ENCODE measurements around the gene RTN4.

Gene RTN4

DNA sequence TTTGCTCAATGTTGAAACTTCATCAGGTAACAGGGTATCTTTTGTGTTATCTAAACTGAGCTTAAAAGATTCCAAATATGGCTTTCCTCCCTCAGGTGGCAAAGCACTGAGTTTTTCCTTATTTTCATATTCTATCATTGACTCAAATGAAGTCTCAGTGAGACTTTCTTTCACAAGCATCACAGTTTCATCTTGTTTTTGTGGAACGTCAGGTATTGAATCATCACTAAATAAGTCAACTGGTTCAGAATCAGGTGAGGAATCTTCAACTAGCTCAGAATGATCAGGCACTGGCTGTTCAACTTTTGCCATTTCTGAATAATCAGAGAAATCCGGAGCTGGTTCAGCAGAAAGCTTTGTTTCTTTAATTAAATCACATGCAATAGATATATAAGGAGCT, 24.6 kb downstream of the RTN4 start:
- Histone ChIP-seq H3K4me3 (ENCODE audit: low read length in 2 of 2) (no peak overlapping the region), H3K27me3 (ENCODE audit: control insufficient read depth in 2 of 2, insufficient read depth in 2 of 2, low read length in 2 of 2) (no peaks in the 10 kb centered on the region), H3K4me1 (ENCODE audit: control insufficient read depth in 2 of 2, insufficient read depth in 2 of 2, low read length in 2 of 2) (no peaks in the 10 kb centered on the region), H3K27ac (ENCODE audit: low read depth in 2 of 2, low read length in 2 of 2) (no peak overlapping the region), H3K36me3 (ENCODE audit: control insufficient read depth in 2 of 2, insufficient read depth in 2 of 2, low read length in 2 of 2) (peaks cover 0 to 3% of the 10 kb centered on the region in 2 donors), H3K9ac (ENCODE audit: low read depth in 1 of 2, low read length in 2 of 2) (no peak overlapping the region), H3K9me3 (ENCODE audit: control insufficient read depth in 2 of 2, low read length in 2 of 2) (no peaks in the 10 kb centered on the region)

- peaks cover 0 to 3% of the 10 kb centered on the region in 2 donors for H3K36me3 ChIP-seq (ENCODE audit: control insufficient read depth in 2 of 2, insufficient read depth in 2 of 2, low read length in 2 of 2)
- H3K4me3 ChIP-seq (ENCODE audit: low read length in 2 of 2) = no peak overlapping the region
- no peaks in the 10 kb centered on the region for H3K9me3 ChIP-seq (ENCODE audit: control insufficient read depth in 2 of 2, low read length in 2 of 2)
- no peak overlapping the region for H3K9ac ChIP-seq (ENCODE audit: low read depth in 1 of 2, low read length in 2 of 2)
- H3K27ac ChIP-seq (ENCODE audit: low read depth in 2 of 2, low read length in 2 of 2) = no peak overlapping the region
- no peaks in the 10 kb centered on the region for H3K27me3 ChIP-seq (ENCODE audit: control insufficient read depth in 2 of 2, insufficient read depth in 2 of 2, low read length in 2 of 2)
- no peaks in the 10 kb centered on the region for H3K4me1 ChIP-seq (ENCODE audit: control insufficient read depth in 2 of 2, insufficient read depth in 2 of 2, low read length in 2 of 2)
These were observed 25.2 kb downstream of the RTN4 start for GRCh38 chr2:55025082-55025481.

DNA sequence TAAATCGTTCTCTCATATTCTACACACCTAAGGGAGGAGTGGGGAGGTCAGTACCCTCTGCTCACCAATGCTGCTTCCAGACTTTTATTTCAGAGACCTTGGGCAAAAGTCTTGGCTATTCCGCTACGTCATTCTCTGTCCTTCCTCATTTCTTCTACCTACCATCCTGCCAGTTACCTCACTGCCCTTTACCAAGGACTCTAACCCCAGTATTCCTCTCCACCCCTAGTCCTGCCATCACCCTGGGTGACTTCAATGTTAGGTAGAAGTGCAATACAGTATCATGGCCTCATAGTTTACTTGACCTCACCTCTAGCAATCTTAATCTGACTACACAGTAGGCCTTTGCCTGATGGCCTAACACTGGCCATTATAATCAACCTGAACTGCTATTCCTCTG, 27.8 kb downstream of the RTN4 start:
- H3K27ac ChIP-seq (ENCODE audit: low read depth in 2 of 2, low read length in 2 of 2) = no peak overlapping the region
- H3K9ac ChIP-seq (ENCODE audit: low read depth in 1 of 2, low read length in 2 of 2) = no peak overlapping the region
- H3K9me3 ChIP-seq (ENCODE audit: control insufficient read depth in 2 of 2, low read length in 2 of 2) = no peaks in the 10 kb centered on the region
- no peak overlapping the region for H3K4me3 ChIP-seq (ENCODE audit: low read length in 2 of 2)
- H3K4me1 ChIP-seq (ENCODE audit: control insufficient read depth in 2 of 2, insufficient read depth in 2 of 2, low read length in 2 of 2) = no peaks in the 10 kb centered on the region
- H3K36me3 ChIP-seq (ENCODE audit: control insufficient read depth in 2 of 2, insufficient read depth in 2 of 2, low read length in 2 of 2) = peaks cover 0 to 3% of the 10 kb centered on the region in 2 donors
- no peaks in the 10 kb centered on the region for H3K27me3 ChIP-seq (ENCODE audit: control insufficient read depth in 2 of 2, insufficient read depth in 2 of 2, low read length in 2 of 2)

- Histone ChIP-seq H3K9me3 (ENCODE audit: control insufficient read depth in 2 of 2, low read length in 2 of 2) (no peaks in the 10 kb centered on the region), H3K9ac (ENCODE audit: low read depth in 1 of 2, low read length in 2 of 2) (no peak overlapping the region), H3K27ac (ENCODE audit: low read depth in 2 of 2, low read length in 2 of 2) (peak overlapping the region in 1 of 2 donors; percentile 44), H3K4me3 (ENCODE audit: low read length in 2 of 2) (no peak overlapping the region), H3K27me3 (ENCODE audit: control insufficient read depth in 2 of 2, insufficient read depth in 2 of 2, low read length in 2 of 2) (no peaks in the 10 kb centered on the region), H3K36me3 (ENCODE audit: control insufficient read depth in 2 of 2, insufficient read depth in 2 of 2, low read length in 2 of 2) (no peaks in the 10 kb centered on the region), H3K4me1 (ENCODE audit: control insufficient read depth in 2 of 2, insufficient read depth in 2 of 2, low read length in 2 of 2) (peaks cover 1 to 4% of the 10 kb centered on the region in 2 donors)
These were observed 30.6 kb downstream of the RTN4 start for GRCh38 chr2:55019526-55020258.

DNA sequence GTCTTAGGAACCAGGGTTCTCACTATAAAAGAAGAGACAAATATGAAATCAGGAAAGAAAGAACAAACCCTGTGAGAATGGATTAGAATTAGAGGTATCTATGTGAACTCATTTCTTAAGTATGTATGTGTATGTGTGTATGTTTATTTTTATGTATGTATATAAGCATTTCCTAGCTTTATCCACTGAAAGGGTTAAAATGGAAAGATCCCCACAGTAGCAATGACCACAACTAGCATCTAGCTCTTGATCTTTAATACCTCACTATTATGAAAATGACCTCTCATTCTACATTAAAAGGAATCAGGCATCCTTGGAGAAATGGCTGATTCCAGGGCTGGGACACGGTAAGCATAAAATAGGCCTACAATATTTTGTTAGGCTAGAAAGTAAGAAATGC, 31.6 kb downstream of the RTN4 start:
- H3K27ac ChIP-seq (ENCODE audit: low read depth in 2 of 2, low read length in 2 of 2) = no peak overlapping the region
- no peak overlapping the region for H3K9ac ChIP-seq (ENCODE audit: low read depth in 1 of 2, low read length in 2 of 2)
- H3K9me3 ChIP-seq (ENCODE audit: control insufficient read depth in 2 of 2, low read length in 2 of 2) = no peaks in the 10 kb centered on the region
- H3K27me3 ChIP-seq (ENCODE audit: control insufficient read depth in 2 of 2, insufficient read depth in 2 of 2, low read length in 2 of 2) = no peaks in the 10 kb centered on the region
- peaks cover 2 to 11% of the 10 kb centered on the region in 2 donors for H3K4me1 ChIP-seq (ENCODE audit: control insufficient read depth in 2 of 2, insufficient read depth in 2 of 2, low read length in 2 of 2)
- H3K36me3 ChIP-seq (ENCODE audit: control insufficient read depth in 2 of 2, insufficient read depth in 2 of 2, low read length in 2 of 2) = no peaks in the 10 kb centered on the region
- no peak overlapping the region for H3K4me3 ChIP-seq (ENCODE audit: low read length in 2 of 2)

GRCh38 chr2:55017880-55018279, 32.4 kb downstream of the RTN4 start:
- Histone ChIP-seq H3K9ac (ENCODE audit: low read depth in 1 of 2, low read length in 2 of 2) (no peak overlapping the region), H3K27ac (ENCODE audit: low read depth in 2 of 2, low read length in 2 of 2) (no peak overlapping the region), H3K27me3 (ENCODE audit: control insufficient read depth in 2 of 2, insufficient read depth in 2 of 2, low read length in 2 of 2) (no peaks in the 10 kb centered on the region), H3K9me3 (ENCODE audit: control insufficient read depth in 2 of 2, low read length in 2 of 2) (no peaks in the 10 kb centered on the region), H3K36me3 (ENCODE audit: control insufficient read depth in 2 of 2, insufficient read depth in 2 of 2, low read length in 2 of 2) (no peaks in the 10 kb centered on the region), H3K4me3 (ENCODE audit: low read length in 2 of 2) (no peak overlapping the region), H3K4me1 (ENCODE audit: control insufficient read depth in 2 of 2, insufficient read depth in 2 of 2, low read length in 2 of 2) (peaks cover 6 to 17% of the 10 kb centered on the region in 2 donors)

DNA sequence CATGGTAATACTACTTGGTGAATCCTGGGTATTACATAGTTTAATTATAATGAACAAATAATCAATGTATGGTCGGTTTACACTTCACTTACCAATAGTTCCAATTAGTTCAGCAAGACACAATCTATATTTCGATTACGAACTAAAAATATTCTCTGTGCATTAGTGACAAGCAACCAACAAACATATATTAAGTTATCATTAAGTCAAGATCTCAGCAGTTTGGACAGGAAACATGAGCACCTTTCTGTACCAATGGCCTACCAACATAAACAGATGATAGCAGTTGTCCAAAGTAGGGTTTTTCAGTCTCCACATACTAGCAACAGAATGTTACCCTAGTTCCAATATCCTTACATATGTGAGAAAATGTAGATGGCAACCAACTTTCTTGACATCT, 32.8 kb downstream of the RTN4 start:
- H3K27ac ChIP-seq (ENCODE audit: low read depth in 2 of 2, low read length in 2 of 2) = no peak overlapping the region
- H3K9me3 ChIP-seq (ENCODE audit: control insufficient read depth in 2 of 2, low read length in 2 of 2) = no peaks in the 10 kb centered on the region
- no peaks in the 10 kb centered on the region for H3K36me3 ChIP-seq (ENCODE audit: control insufficient read depth in 2 of 2, insufficient read depth in 2 of 2, low read length in 2 of 2)
- H3K9ac ChIP-seq (ENCODE audit: low read depth in 1 of 2, low read length in 2 of 2) = no peak overlapping the region
- peaks cover 10 to 21% of the 10 kb centered on the region in 2 donors for H3K4me1 ChIP-seq (ENCODE audit: control insufficient read depth in 2 of 2, insufficient read depth in 2 of 2, low read length in 2 of 2)
- no peak overlapping the region for H3K4me3 ChIP-seq (ENCODE audit: low read length in 2 of 2)
- H3K27me3 ChIP-seq (ENCODE audit: control insufficient read depth in 2 of 2, insufficient read depth in 2 of 2, low read length in 2 of 2) = no peaks in the 10 kb centered on the region

GRCh38 chr2:55014962-55015939, 35.0 kb downstream of the RTN4 start:
- no peak overlapping the region for H3K9ac ChIP-seq (ENCODE audit: low read depth in 1 of 2, low read length in 2 of 2)
- peaks cover 24 to 37% of the 10 kb centered on the region in 2 donors for H3K4me1 ChIP-seq (ENCODE audit: control insufficient read depth in 2 of 2, insufficient read depth in 2 of 2, low read length in 2 of 2)
- no peaks in the 10 kb centered on the region for H3K27me3 ChIP-seq (ENCODE audit: control insufficient read depth in 2 of 2, insufficient read depth in 2 of 2, low read length in 2 of 2)
- H3K36me3 ChIP-seq (ENCODE audit: control insufficient read depth in 2 of 2, insufficient read depth in 2 of 2, low read length in 2 of 2) = no peaks in the 10 kb centered on the region
- H3K4me3 ChIP-seq (ENCODE audit: low read length in 2 of 2) = no peak overlapping the region
- no peaks in the 10 kb centered on the region for H3K9me3 ChIP-seq (ENCODE audit: control insufficient read depth in 2 of 2, low read length in 2 of 2)
- no peak overlapping the region for H3K27ac ChIP-seq (ENCODE audit: low read depth in 2 of 2, low read length in 2 of 2)

DNA sequence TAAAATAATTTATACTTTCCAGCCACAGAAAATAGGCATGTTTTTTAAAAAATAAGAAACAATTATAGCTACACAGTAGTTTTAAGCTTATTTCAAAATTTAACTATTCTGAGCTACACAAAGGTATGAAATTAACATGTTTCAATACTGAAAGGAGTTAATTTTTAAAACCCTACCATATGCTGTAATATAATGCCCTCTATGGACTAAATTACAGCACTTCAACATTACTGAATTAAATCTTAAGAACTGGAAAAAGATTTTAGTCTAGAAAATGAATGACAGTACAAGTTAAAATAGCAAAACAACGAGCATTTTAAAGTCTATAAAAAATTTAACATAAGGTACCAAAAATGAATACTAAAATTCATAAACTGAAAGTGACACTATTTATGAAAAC, 36.3 kb downstream of the RTN4 start:
- Histone ChIP-seq H3K27me3 (ENCODE audit: control insufficient read depth in 2 of 2, insufficient read depth in 2 of 2, low read length in 2 of 2) (no peaks in the 10 kb centered on the region), H3K9ac (ENCODE audit: low read depth in 1 of 2, low read length in 2 of 2) (no peak overlapping the region), H3K36me3 (ENCODE audit: control insufficient read depth in 2 of 2, insufficient read depth in 2 of 2, low read length in 2 of 2) (no peaks in the 10 kb centered on the region), H3K27ac (ENCODE audit: low read depth in 2 of 2, low read length in 2 of 2) (no peak overlapping the region), H3K9me3 (ENCODE audit: control insufficient read depth in 2 of 2, low read length in 2 of 2) (no peaks in the 10 kb centered on the region), H3K4me3 (ENCODE audit: low read length in 2 of 2) (no peak overlapping the region), H3K4me1 (ENCODE audit: control insufficient read depth in 2 of 2, insufficient read depth in 2 of 2, low read length in 2 of 2) (peaks cover 31 to 41% of the 10 kb centered on the region in 2 donors)
